ENCODE measurements around the gene WSB1.

The WSB1 gene

DNA sequence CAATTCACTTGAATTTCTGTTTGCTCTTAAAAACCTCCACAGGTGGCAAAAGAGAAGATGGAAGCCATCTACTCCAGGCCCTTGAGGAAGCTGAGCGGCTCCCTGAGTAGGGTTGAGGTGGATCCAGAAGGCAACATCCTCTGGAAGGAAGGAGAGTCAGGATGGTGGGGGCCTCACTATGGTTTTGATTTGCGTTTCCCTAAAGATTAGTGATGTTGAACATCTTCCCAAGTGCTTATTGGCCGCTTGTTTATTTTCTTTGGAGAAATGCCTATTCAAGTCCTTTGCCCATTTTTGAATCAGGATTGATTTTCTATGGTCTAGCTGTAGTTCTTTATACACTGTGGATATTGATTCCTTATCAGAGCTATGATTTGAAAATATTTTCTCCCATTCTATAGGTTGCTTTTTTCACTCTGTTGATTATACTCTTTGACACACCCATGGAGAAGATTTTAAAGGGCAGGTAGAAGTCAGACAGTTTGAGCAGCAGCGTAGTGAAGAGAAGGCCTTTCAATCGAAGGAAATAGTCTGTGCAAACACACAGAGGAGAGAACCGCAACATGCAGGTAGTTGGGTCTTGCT, 58.6 kb downstream of the WSB1 start:
- no peak for TF ChIP-seq Cebpa-rat (IDR thresholded peaks at IDR 0.05)

GRCh38 chr17:27353033-27353460, 59.1 kb downstream of the WSB1 start:
- peaks cover 32 to 53% (median 46%) of the 10 kb centered on the region in 10 experiments for H3K4me1 ChIP-seq
- H3K27me3 ChIP-seq, result no peaks in the 10 kb centered on the region
- H3K27ac ChIP-seq, result peak overlapping the region; percentile 89 to 97 (median 94)
- peak overlapping the region; percentile 71 to 81 (median 74) for H3K4me3 ChIP-seq
- H4K20me1 ChIP-seq, result no peaks in the 10 kb centered on the region
- peak overlapping the region; percentile 88 to 98 (median 92) for H3K9ac ChIP-seq
- H3K36me3 ChIP-seq, result no peaks in the 10 kb centered on the region
- peak overlapping the region; percentile 80 to 93 (median 88) for H3K4me2 ChIP-seq
- H3K9me3 ChIP-seq (replicated peaks in 1 of 11), result peaks cover 0 to 8% (median 0%) of the 10 kb centered on the region in 11 experiments; a peak in 4 of 22 replicates
- no peak for TF ChIP-seq Cebpa-rat (IDR thresholded peaks at IDR 0.05)

More for the DNA sequence above, 58.6 kb downstream of the WSB1 start:
- H4K20me1 ChIP-seq, result no peaks in the 10 kb centered on the region
- peak overlapping the region in 10 of 11 experiments; percentile 88 to 98 (median 92); a peak in 19 of 22 replicates for H3K9ac ChIP-seq
- H3K4me1 ChIP-seq, result peaks cover 37 to 57% (median 50%) of the 10 kb centered on the region in 10 experiments
- H3K36me3 ChIP-seq, result no peaks in the 10 kb centered on the region
- no peaks in the 10 kb centered on the region for H3K27me3 ChIP-seq
- H3K9me3 ChIP-seq (replicated peaks in 1 of 11), result peaks cover 0 to 8% (median 0%) of the 10 kb centered on the region in 11 experiments; a peak in 4 of 22 replicates
- peak overlapping the region in 10 of 11 experiments; percentile 90 to 97 (median 94); a peak in 18 of 22 replicates for H3K27ac ChIP-seq
- H3K4me2 ChIP-seq, result peak overlapping the region; percentile 80 to 93 (median 88)
- peak overlapping the region; percentile 71 to 81 (median 74) for H3K4me3 ChIP-seq

DNA sequence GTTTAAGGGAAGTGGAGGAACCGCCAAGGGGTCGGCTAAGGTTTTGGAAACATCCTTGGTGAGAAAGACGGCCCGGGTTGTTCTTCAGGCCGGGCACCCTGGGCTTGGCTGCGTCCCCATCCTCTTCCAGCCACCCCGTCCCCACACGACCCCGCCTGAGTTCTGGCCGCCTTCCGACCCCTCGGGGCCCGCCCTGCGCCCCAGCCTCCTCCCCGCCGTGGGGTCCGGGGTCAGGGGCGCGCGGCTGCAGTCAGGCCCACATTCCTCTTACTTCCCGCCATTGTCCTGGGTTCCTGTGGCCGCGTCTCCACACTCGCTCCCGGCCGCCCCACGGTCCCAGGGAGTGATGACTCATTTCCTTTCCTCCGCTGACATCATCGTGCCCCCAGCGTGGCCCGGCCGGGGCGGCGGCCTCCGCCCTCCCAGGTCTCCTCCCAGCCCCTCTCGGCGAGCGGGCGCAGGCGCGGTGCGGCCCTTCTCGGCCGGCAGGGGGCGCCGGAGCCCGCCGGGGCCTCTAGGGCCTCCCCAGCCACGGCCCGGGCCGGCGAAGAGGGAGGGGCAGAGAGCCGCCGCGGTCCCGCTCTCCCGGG, 59.6 kb downstream of the WSB1 start:
- Histone ChIP-seq H3K4me1 (peaks cover 27 to 48% (median 41%) of the 10 kb centered on the region in 10 experiments), H3K4me3 (peak overlapping the region; percentile 71 to 81 (median 74)), H3K9me3 (replicated peaks in 1 of 11) (peaks cover 0 to 8% (median 0%) of the 10 kb centered on the region in 11 experiments; a peak in 4 of 22 replicates), H3K4me2 (peak overlapping the region; percentile 80 to 93 (median 88)), H3K27me3 (no peaks in the 10 kb centered on the region), H3K27ac (peak overlapping the region; percentile 89 to 97 (median 94)), H3K36me3 (no peaks in the 10 kb centered on the region), H4K20me1 (no peaks in the 10 kb centered on the region), H3K9ac (peak overlapping the region; percentile 88 to 98 (median 92))
- TF ChIP-seq Cebpa-rat (IDR thresholded peaks at IDR 0.05), result no peak

GRCh38 chr17:27354051-27354490, 60.2 kb downstream of the WSB1 start:
- Histone ChIP-seq H3K27ac (peak overlapping the region in 10 of 11 experiments; percentile 90 to 97 (median 94); a peak in 17 of 22 replicates), H3K27me3 (no peaks in the 10 kb centered on the region), H3K9me3 (replicated peaks in 1 of 11) (peaks cover 0 to 8% (median 0%) of the 10 kb centered on the region in 11 experiments; a peak in 4 of 22 replicates), H3K9ac (peak overlapping the region; percentile 88 to 98 (median 92)), H3K4me2 (peak overlapping the region; percentile 80 to 93 (median 88)), H3K4me3 (peak overlapping the region; percentile 71 to 81 (median 74)), H4K20me1 (no peaks in the 10 kb centered on the region), H3K4me1 (peaks cover 25 to 43% (median 37%) of the 10 kb centered on the region in 10 experiments), H3K36me3 (no peaks in the 10 kb centered on the region)
- TF ChIP-seq Cebpa-rat (IDR thresholded peaks at IDR 0.05), result no peak

- H4K20me1 ChIP-seq, result no peaks in the 10 kb centered on the region
- H3K4me3 ChIP-seq, result peak overlapping the region; percentile 71 to 81 (median 74); a peak in 14 of 20 replicates
- H3K4me2 ChIP-seq, result peak overlapping the region; percentile 80 to 93 (median 88)
- H3K27me3 ChIP-seq, result no peaks in the 10 kb centered on the region
- H3K27ac ChIP-seq, result peak overlapping the region in 3 of 11 experiments; percentile 94 to 96 (median 95); a peak in 4 of 22 replicates
- TF ChIP-seq Cebpa-rat (IDR thresholded peaks at IDR 0.05), result no peak
- H3K9ac ChIP-seq, result peak overlapping the region in 7 of 11 experiments; percentile 88 to 98 (median 93); a peak in 15 of 22 replicates
- peaks cover 21 to 39% (median 34%) of the 10 kb centered on the region in 10 experiments for H3K4me1 ChIP-seq
- H3K36me3 ChIP-seq, result no peaks in the 10 kb centered on the region
- H3K9me3 ChIP-seq (replicated peaks in 1 of 11), result peaks cover 0 to 8% (median 0%) of the 10 kb centered on the region in 11 experiments; a peak in 4 of 22 replicates
Measured at GRCh38 chr17:27354491-27355081, 60.7 kb downstream of the WSB1 start.

DNA sequence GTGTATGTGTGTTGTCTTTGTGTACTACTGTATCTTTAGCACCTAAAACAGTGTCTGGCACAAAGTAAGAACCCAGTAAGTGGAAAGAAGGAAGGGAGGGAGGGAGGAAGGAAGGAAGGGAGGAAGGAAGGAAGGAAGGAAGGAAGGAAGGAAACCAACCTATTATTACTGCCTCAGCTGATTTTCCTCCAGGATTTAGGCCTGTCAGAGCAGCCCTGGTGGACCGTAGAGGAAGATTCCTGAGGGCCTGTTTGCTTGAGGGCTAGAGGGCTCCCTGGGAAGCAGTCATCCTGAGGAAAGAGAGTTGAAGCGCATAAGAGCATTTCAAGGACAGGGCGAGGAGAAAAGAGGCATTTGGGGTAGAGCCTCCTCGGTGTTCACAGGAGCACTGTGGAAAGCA, 61.5 kb downstream of the WSB1 start:
- H3K36me3 ChIP-seq, result no peaks in the 10 kb centered on the region
- peaks cover 18 to 39% (median 32%) of the 10 kb centered on the region in 10 experiments for H3K4me1 ChIP-seq
- no peaks in the 10 kb centered on the region for H4K20me1 ChIP-seq
- no peak overlapping the region for H3K27ac ChIP-seq
- peaks cover 0 to 8% (median 0%) of the 10 kb centered on the region in 11 experiments; a peak in 4 of 22 replicates for H3K9me3 ChIP-seq (replicated peaks in 1 of 11)
- peak overlapping the region in 8 of 11 experiments; percentile 12 to 87 (median 40); a peak in 13 of 22 replicates for H3K4me2 ChIP-seq
- no peaks in the 10 kb centered on the region for H3K27me3 ChIP-seq
- TF ChIP-seq Cebpa-rat (IDR thresholded peaks at IDR 0.05), result no peak
- H3K9ac ChIP-seq, result no peak overlapping the region
- no peak overlapping the region for H3K4me3 ChIP-seq

- Histone ChIP-seq H3K4me2 (peak overlapping the region in 3 of 11 experiments; percentile 18 to 87 (median 81); a peak in 3 of 22 replicates), H4K20me1 (no peaks in the 10 kb centered on the region), H3K36me3 (no peaks in the 10 kb centered on the region), H3K9ac (no peak overlapping the region), H3K9me3 (replicated peaks in 1 of 11) (peaks cover 0 to 8% (median 0%) of the 10 kb centered on the region in 11 experiments; a peak in 4 of 22 replicates), H3K27ac (no peak overlapping the region), H3K4me3 (no peak overlapping the region), H3K27me3 (no peaks in the 10 kb centered on the region), H3K4me1 (peaks cover 23 to 35% (median 31%) of the 10 kb centered on the region in 10 experiments)
- TF ChIP-seq Cebpa-rat (IDR thresholded peaks at IDR 0.05), result no peak
Measured at GRCh38 chr17:27356091-27356705, 62.3 kb downstream of the WSB1 start.

DNA sequence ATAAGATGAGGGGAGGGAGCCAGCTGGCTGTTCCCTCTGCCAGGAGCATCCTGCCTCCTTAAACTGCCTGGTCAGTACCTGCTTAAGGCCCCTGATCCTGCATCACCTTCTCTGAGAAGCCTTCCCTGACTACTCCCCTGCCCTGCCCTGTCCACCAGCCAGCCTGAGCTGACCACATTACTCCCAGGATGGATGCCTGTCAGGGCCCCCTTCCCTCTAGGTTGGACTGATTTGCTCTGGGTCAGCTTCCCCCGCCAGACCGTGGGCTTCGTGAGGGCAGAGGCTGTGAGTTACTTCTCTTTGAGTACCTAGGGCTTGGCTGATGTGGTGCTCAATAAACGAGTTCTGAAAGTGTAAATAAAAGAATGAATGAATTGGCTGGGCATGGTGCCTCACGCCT, 63.3 kb downstream of the WSB1 start:
- Histone ChIP-seq H3K36me3 (no peaks in the 10 kb centered on the region), H3K9ac (no peak overlapping the region), H4K20me1 (no peaks in the 10 kb centered on the region), H3K27ac (no peak overlapping the region), H3K4me3 (no peak overlapping the region), H3K4me1 (peaks cover 21 to 33% (median 30%) of the 10 kb centered on the region in 10 experiments), H3K27me3 (no peaks in the 10 kb centered on the region), H3K4me2 (no peak overlapping the region), H3K9me3 (replicated peaks in 1 of 11) (peaks cover 0 to 8% (median 0%) of the 10 kb centered on the region in 11 experiments; a peak in 3 of 22 replicates)
- no peak for TF ChIP-seq Cebpa-rat (IDR thresholded peaks at IDR 0.05)
